ENCODE results near the gene SCN2A. TPM values are rescaled to one million over a fixed set of nuclear protein-coding genes. Genes with fewer than 3 reads are reported as not detected.

The SCN2A gene
- total RNA-seq, 2 donors from 2014 or later = 1.8 TPM; not detected in 1

DNA sequence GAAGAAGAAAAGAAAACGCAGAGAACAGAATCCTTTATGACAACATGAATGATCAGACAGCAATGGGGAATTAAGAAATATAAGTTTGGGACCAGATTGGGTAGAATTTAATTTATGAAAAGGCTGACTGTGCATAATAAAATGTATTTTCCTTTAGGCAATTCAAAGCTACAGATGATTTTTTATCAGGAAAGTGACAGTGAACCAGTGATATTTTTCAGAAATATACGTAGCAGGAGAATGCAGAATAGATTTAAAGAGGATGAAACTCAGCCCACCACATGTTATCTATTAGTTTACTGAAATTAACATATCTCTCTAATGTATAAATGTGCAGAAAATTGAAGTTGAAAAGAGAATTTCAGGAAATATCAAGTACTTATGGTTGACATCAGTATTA is 110.0 kb downstream of the SCN2A start:
- ATAC-seq (ENCODE audit: insufficient number of reproducible peaks, low FRiP score, low read depth) = no peak
- Histone ChIP-seq H3K27ac (no peak overlapping the region), H3K27me3 (replicated peaks; ENCODE audit: insufficient read depth) (no peaks in the 10 kb centered on the region), H3K4me1 (ENCODE audit: control insufficient read depth in 1 of 2, low read depth in 2 of 2) (no peaks in the 10 kb centered on the region), H3K9me3 (no peaks in the 10 kb centered on the region), H3K4me3 (no peak overlapping the region), H3K36me3 (no peaks in the 10 kb centered on the region)
- no peak for DNase-seq (ENCODE audit: low spot score)
- TF ChIP-seq, protein P1, sequence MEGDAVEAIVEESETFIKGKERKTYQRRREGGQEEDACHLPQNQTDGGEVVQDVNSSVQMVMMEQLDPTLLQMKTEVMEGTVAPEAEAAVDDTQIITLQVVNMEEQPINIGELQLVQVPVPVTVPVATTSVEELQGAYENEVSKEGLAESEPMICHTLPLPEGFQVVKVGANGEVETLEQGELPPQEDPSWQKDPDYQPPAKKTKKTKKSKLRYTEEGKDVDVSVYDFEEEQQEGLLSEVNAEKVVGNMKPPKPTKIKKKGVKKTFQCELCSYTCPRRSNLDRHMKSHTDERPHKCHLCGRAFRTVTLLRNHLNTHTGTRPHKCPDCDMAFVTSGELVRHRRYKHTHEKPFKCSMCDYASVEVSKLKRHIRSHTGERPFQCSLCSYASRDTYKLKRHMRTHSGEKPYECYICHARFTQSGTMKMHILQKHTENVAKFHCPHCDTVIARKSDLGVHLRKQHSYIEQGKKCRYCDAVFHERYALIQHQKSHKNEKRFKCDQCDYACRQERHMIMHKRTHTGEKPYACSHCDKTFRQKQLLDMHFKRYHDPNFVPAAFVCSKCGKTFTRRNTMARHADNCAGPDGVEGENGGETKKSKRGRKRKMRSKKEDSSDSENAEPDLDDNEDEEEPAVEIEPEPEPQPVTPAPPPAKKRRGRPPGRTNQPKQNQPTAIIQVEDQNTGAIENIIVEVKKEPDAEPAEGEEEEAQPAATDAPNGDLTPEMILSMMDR (IDR thresholded peaks at IDR 0.05) = no peak

DNA sequence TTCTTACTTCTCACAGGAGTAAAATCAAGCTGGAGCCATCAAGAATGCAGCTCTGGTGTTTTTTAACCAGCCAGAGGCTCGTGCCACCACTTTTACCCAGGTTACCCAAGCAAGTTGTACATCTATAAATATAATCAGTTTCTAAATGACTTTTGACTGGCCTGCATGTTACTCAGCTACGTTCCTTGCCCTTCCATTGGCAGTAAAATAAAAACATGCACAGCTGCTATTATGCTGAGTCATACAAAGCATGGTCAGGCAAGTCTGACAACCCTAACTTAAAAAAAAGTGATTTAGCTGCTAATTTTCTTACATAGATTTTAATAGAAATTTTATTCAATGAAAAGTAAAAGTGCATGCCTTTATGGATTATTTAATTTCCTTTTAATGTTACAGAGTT is 118.5 kb downstream of the SCN2A start:
- ATAC-seq (ENCODE audit: insufficient number of reproducible peaks, low FRiP score, low read depth) = no peak
- H3K4me1 ChIP-seq (ENCODE audit: control insufficient read depth in 1 of 2, low read depth in 2 of 2) = no peaks in the 10 kb centered on the region
- DNase-seq (ENCODE audit: low spot score) = no peak
- no peaks in the 10 kb centered on the region for H3K27me3 ChIP-seq (replicated peaks; ENCODE audit: insufficient read depth)
- TF ChIP-seq, protein P1 (IDR thresholded peaks at IDR 0.05) = no peak
- H3K27ac ChIP-seq = no peak overlapping the region
- no peaks in the 10 kb centered on the region for H3K9me3 ChIP-seq
- no peaks in the 10 kb centered on the region for H3K36me3 ChIP-seq
- no peak overlapping the region for H3K4me3 ChIP-seq

DNA sequence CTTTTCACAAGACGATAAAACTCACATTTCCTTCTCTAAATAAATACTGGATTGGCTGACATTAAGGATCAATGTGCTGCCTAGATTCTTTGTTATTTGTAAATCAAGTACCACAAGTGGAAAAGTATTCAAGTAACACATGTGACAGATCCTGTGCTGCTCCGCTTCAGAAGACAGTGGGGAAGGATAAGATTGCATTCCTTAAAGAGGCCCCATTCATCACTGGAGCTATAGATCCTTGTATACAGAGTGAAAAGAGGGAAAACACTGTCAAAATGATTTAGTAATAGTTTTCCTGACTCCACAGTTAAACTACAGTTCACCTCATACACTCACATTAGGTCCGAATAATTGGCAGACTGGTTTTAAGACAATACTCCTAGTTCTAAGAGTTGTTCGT is 122.3 kb downstream of the SCN2A start:
- TF ChIP-seq, protein P1 (IDR thresholded peaks at IDR 0.05) = no peak
- H3K9me3 ChIP-seq = no peaks in the 10 kb centered on the region
- H3K4me1 ChIP-seq (ENCODE audit: control insufficient read depth in 1 of 2, low read depth in 2 of 2) = no peaks in the 10 kb centered on the region
- H3K27me3 ChIP-seq (replicated peaks; ENCODE audit: insufficient read depth) = no peaks in the 10 kb centered on the region
- no peak overlapping the region for H3K27ac ChIP-seq
- no peak overlapping the region for H3K4me3 ChIP-seq
- no peak for ATAC-seq (ENCODE audit: insufficient number of reproducible peaks, low FRiP score, low read depth)
- no peaks in the 10 kb centered on the region for H3K36me3 ChIP-seq
- DNase-seq (ENCODE audit: low spot score) = no peak

DNA sequence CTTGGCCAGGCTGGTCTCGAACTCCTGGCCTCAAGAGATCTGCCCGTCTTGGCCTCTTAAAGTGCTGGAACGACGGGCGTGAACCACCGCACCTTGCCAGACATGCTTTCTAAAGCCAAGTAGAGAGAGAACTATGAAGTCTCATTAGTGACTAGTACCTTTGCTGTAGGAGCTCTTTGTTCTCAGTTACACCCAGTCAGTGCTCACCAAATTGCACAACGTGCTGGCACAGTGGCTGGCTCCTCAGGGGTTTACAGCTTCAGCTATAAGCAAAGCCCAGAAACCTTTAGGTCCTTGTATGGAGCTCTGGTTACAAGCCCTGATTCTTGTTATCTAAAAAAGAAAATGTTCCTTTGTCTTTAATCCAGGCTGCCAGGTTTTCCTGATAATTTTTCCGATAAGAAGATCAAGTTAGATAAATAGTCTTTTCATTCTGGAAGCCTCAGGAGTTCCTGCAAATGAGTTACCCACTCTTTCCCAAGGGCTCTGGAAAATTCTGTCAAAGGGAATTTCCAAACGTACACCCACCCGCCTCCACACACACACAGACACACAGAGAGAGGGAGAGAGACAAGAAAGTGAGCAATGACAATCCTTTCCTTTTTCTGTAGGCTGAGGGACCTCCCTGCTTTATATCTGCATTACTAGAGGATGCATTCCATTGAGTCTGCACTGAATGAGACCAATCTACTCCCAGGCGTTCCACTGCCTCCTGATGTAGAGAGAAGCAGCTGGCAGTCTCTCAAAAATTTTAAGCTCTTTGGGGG is 130.1 kb downstream of the SCN2A start:
- TF ChIP-seq, protein P1 (IDR thresholded peaks at IDR 0.05) = no peak
- Histone ChIP-seq H3K36me3 (no peaks in the 10 kb centered on the region), H3K4me1 (ENCODE audit: control insufficient read depth in 1 of 2, low read depth in 2 of 2) (no peaks in the 10 kb centered on the region), H3K27me3 (replicated peaks; ENCODE audit: insufficient read depth) (no peaks in the 10 kb centered on the region), H3K27ac (no peak overlapping the region), H3K9me3 (no peaks in the 10 kb centered on the region), H3K4me3 (no peak overlapping the region)
- ATAC-seq (ENCODE audit: insufficient number of reproducible peaks, low FRiP score, low read depth) (no peak), DNase-seq (ENCODE audit: low spot score) (no peak)

DNA sequence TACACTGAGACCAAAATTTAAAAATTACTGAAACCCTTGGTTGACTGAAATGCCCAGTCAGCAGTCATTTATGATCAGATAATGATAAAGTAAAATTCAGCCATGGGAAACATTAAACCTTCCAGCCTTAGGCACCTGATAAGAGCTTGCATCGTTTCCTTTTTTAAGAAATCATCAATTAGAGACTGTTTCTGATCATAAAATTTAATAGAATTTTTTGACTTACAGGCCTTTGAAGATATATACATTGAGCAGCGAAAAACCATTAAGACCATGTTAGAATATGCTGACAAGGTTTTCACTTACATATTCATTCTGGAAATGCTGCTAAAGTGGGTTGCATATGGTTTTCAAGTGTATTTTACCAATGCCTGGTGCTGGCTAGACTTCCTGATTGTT is 130.7 kb downstream of the SCN2A start:
- no peak for DNase-seq (ENCODE audit: low spot score)
- TF ChIP-seq, protein P1 (IDR thresholded peaks at IDR 0.05) = no peak
- Histone ChIP-seq H3K27me3 (replicated peaks; ENCODE audit: insufficient read depth) (no peaks in the 10 kb centered on the region), H3K9me3 (no peaks in the 10 kb centered on the region), H3K27ac (no peak overlapping the region), H3K4me3 (no peak overlapping the region), H3K4me1 (ENCODE audit: control insufficient read depth in 1 of 2, low read depth in 2 of 2) (no peaks in the 10 kb centered on the region), H3K36me3 (no peaks in the 10 kb centered on the region)
- no peak for ATAC-seq (ENCODE audit: insufficient number of reproducible peaks, low FRiP score, low read depth)

Measured in thoracic aorta (tissue), 2 donors.